Smooth muscle cell (in vitro differentiated cells): ENCODE results near the gene FMN2. TPM values are rescaled to one million over a fixed set of nuclear protein-coding genes. Genes with fewer than 3 reads are reported as not detected.

Experiments
- DNase-seq: peaks from one replicate; lab custom pipeline; 2025; ENCODE audit not compliant: unreplicated experiment; lab: John Stamatoyannopoulos, UW
- H2AFZ ChIP-seq: fragments of 200-600 bp; sonication (generic); 2 replicates; pipeline ENCODE4 v1.6.0; 2016; ENCODE audit warnings: antibody characterized with exemption, low read depth, mild to moderate bottlenecking
- H3F3A ChIP-seq: fragments of 200-600 bp; sonication (generic); 2 replicates; pipeline ENCODE4 v1.6.0; 2017; ENCODE audit warnings: antibody characterized with exemption, low read depth
- H3K27ac ChIP-seq: fragments of 200-600 bp; sonication (generic); 2 replicates; pipeline ENCODE4 v1.5.1; 2016; ENCODE audit warnings: low read depth, mild to moderate bottlenecking
- H3K27me3 ChIP-seq: fragments of 200-600 bp; sonication (generic); 2 replicates; pipeline ENCODE4 v1.6.1; 2016; ENCODE audit warnings: low read depth, mild to moderate bottlenecking
- H3K36me3 ChIP-seq: fragments of 200-600 bp; sonication (generic); 2 replicates; pipeline ENCODE4 v1.5.1; 2016; ENCODE audit warnings: low read depth
- H3K4me1 ChIP-seq: fragments of 200-600 bp; sonication (generic); 2 replicates; pipeline ENCODE4 v1.5.1; 2016; ENCODE audit warnings: low read depth
- H3K4me2 ChIP-seq: fragments of 200-600 bp; sonication (generic); 2 replicates; pipeline ENCODE4 v1.6.0; 2016; ENCODE audit warnings: mild to moderate bottlenecking
- H3K4me3 ChIP-seq: fragments of 200-600 bp; sonication (generic); 2 replicates; pipeline ENCODE4 v1.5.1; 2016; ENCODE audit warnings: mild to moderate bottlenecking
- H3K79me2 ChIP-seq: fragments of 200-600 bp; sonication (generic); 2 replicates; pipeline ENCODE4 v1.6.0; 2016; ENCODE audit warnings: low read depth, mild to moderate bottlenecking
- H3K9ac ChIP-seq: fragments of 200-600 bp; sonication (generic); 2 replicates; pipeline ENCODE4 v1.6.0; 2016; ENCODE audit warnings: low read depth
- H3K9me3 ChIP-seq: fragments of 200-600 bp; sonication (generic); replicated peaks from 2 replicates; pipeline ENCODE4 v1.5.1; 2016; ENCODE audit warnings: low read depth
- H4K20me1 ChIP-seq: fragments of 200-600 bp; sonication (generic); 2 replicates; pipeline ENCODE4 v1.6.0; 2016; ENCODE audit warnings: low read depth
- CTCF ChIP-seq: fragments of 200-600 bp; sonication (generic); IDR thresholded peaks from 2 replicates; pipeline ENCODE4 v1.5.1; 2017; ENCODE audit warnings: borderline replicate concordance, mild to moderate bottlenecking, antibody characterized with exemption; ENCODE audit not compliant: insufficient read depth, poor library complexity, severe bottlenecking
- WGBS: methylation state at CpG from one replicate; pipeline ENCODE4 v1.1.7; 2016; ENCODE audit warnings: low lambda C conversion rate; 5-methylcytosine and 5-hydroxymethylcytosine counted together
- polyA plus RNA-seq: library from polyadenylated mRNA; unstranded; fragments of >200 nt; fragmentation: Nextera tagmentation; extraction: Ambion mirVana; gene quantifications from 2 replicates; pipeline ENCODE4 v1.2.1, GENCODE V29; 2016
- total RNA-seq: library from RNA; depleted of rRNA; stranded (reverse); fragments of >200 nt; gene quantifications from 2 replicates; pipeline ENCODE4 v1.2.3, GENCODE V29; 2014

FMN2 gene
- total and polyA plus RNA-seq, 2 experiments from 2014 or later: 1.9 to 6.2 TPM

GRCh38 chr1:240232530-240232929 lies 140.8 kb downstream of the FMN2 start:
- Histone ChIP-seq H3K4me1 (peaks cover 9% of the 10 kb centered on the region), H3K36me3 (peaks cover 2% of the 10 kb centered on the region), H3K27me3 (no peaks in the 10 kb centered on the region), H2AFZ (no peak overlapping the region), H3K27ac (peak overlapping the region; percentile 74), H3K4me3 (no peak overlapping the region), H4K20me1 (no peaks in the 10 kb centered on the region), H3K4me2 (no peak overlapping the region), H3F3A (peaks cover 12% of the 10 kb centered on the region), H3K79me2 (no peaks in the 10 kb centered on the region), H3K9me3 (no peaks in the 10 kb centered on the region), H3K9ac (no peak overlapping the region)
- WGBS: 28% methylated on average over 2 of the region's 2 CpGs
- TF ChIP-seq CTCF: no peak
- no peak for DNase-seq

- 56% methylated on average over 2 of the region's 2 CpGs for WGBS
- no peak for DNase-seq
- Histone ChIP-seq H3K27ac (peak overlapping the region; percentile 92), H3K4me1 (peaks cover 9% of the 10 kb centered on the region), H3K9me3 (no peaks in the 10 kb centered on the region), H3K9ac (peak overlapping the region; percentile 36), H3K4me3 (no peak overlapping the region), H3F3A (peaks cover 19% of the 10 kb centered on the region), H4K20me1 (no peaks in the 10 kb centered on the region), H3K27me3 (no peaks in the 10 kb centered on the region), H2AFZ (no peak overlapping the region), H3K36me3 (no peaks in the 10 kb centered on the region), H3K79me2 (no peaks in the 10 kb centered on the region), H3K4me2 (peak overlapping the region; percentile 69)
- no peak for TF ChIP-seq CTCF
These were observed 143.0 kb downstream of the FMN2 start for GRCh38 chr1:240234485-240235210.

GRCh38 chr1:240235521-240236288 lies 144.0 kb downstream of the FMN2 start:
- 66% methylated on average over 4 of the region's 4 CpGs for WGBS
- Histone ChIP-seq H3K36me3 (no peaks in the 10 kb centered on the region), H3K9me3 (no peaks in the 10 kb centered on the region), H3K4me1 (peaks cover 9% of the 10 kb centered on the region), H3K79me2 (no peaks in the 10 kb centered on the region), H3K4me3 (no peak overlapping the region), H3F3A (peaks cover 19% of the 10 kb centered on the region), H3K9ac (peak overlapping the region; percentile 36), H3K4me2 (peak overlapping the region; percentile 69), H2AFZ (no peak overlapping the region), H4K20me1 (no peaks in the 10 kb centered on the region), H3K27me3 (no peaks in the 10 kb centered on the region), H3K27ac (peak overlapping the region; percentile 92)
- DNase-seq: no peak
- TF ChIP-seq CTCF: no peak
